Measurements from ENCODE around the gene TSPAN14. TPM values are rescaled to one million over a fixed set of nuclear protein-coding genes. Genes with fewer than 3 reads are reported as not detected.

TSPAN14 gene
- total and polyA plus RNA-seq, 2 experiments from 2014 or later, result 17.9 to 40.7 TPM

- TF ChIP-seq ZNF462 (CRISPR knock-in tag; IDR thresholded peaks at IDR 0.05) (no peak), EZH2 (IDR thresholded peaks at IDR 0.05; ENCODE audit: low read depth, unreplicated experiment) (no peak), EZH2phosphoT487 (IDR thresholded peaks at IDR 0.05; ENCODE audit: unreplicated experiment) (no peak), REST (IDR thresholded peaks at IDR 0.05; ENCODE audit: unreplicated experiment) (no peak), STAT1 (IDR thresholded peaks at IDR 0.05; ENCODE audit: unreplicated experiment) (no peak), POLR2AphosphoS5 (IDR thresholded peaks at IDR 0.05; ENCODE audit: low read depth) (no peak), NANOG (IDR thresholded peaks at IDR 0.05; ENCODE audit: borderline replicate concordance) (no peak), CREB1 (CRISPR knock-in tag; IDR thresholded peaks at IDR 0.05; ENCODE audit: low read depth) (no peak), ZNF114 (CRISPR knock-in tag; IDR thresholded peaks at IDR 0.05) (no peak), ETS1 (IDR thresholded peaks at IDR 0.05) (no peak)
Observed at GRCh38 chr10:80442879-80443278, 11.2 kb upstream of the TSPAN14 start (continued).

Measured in GM23338 (cell line).